Measurements from ENCODE around the gene RILPL2. TPM values are rescaled to one million over a fixed set of nuclear protein-coding genes. Genes with fewer than 3 reads are reported as not detected.

RILPL2 gene
- total RNA-seq: 3.9 and 4.1 TPM in 2 replicates

DNA sequence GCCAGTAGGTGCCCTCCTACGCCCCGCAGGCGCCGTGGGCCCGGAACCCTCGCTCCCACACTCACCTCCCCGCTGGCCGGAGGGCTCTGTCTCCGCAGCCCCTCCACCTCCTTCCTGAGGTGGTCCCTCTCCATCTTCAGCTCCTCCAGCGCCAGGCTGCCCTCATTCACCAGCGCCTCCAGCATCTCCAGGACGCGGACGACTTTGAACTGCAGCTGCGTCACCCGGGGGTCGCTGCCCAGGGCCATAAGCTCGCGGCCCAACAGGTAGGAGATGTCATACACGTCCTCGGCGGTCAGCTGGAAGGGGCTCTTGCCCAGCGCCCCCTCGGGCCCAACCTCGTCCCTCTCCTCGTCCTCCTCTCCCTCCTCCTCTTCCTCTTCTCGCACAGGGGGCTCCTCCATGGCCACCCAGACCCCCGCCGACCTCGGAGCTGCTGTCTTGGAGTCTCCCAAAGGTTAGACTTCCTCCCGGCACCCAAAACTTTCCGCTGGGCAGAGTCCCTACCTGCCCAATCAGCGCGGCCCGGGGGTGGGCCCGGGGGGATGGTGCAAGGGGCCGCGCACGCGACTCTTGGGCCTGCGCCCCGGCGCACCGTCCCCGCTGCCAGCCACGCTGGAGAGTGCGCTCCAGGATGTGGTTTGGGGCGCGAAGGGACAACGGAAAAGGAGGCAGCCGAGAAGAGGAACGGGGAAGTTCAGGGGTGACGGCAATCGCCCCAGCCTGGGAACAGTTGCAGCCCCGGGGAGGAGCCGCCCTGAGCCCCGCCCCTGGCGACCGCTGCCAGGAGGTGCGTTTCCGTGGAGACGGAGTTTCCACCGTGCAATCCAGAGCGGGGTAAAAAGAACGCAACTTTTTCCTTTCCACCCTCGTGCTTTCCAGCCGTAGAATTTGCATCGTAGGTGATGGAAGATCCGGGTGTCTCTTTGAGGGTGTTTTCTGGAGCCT lies at the start of gene RILPL2:
Gene RILPL2 (minus strand): TSS at position 668 of the 948 bp plus-strand sequence. CDS start 264 bp downstream, at position 404.

GRCh38 chr12:123457980-123458779 lies 21.7 kb upstream of the RILPL2 start, which contains the start of gene SNRNP35:
Gene SNRNP35 (plus strand): TSS chr12:123458139. CDS start chr12:123465541, 7,402 bp downstream.

Other genes starting within 250 kb of the RILPL2 start
- 15.9 and 21.9 TPM in 2 replicates for gene MPHOSPH9, start 203.5 kb downstream of the RILPL2 start, total RNA-seq
- 14.4 and 19.1 TPM in 2 replicates for gene MTRFR, start 203.2 kb downstream of the RILPL2 start, total RNA-seq
- gene CDK2AP1, start 164.8 kb downstream of the RILPL2 start, total RNA-seq: 56.4 and 100 TPM in 2 replicates
- 36.6 and 49.3 TPM in 2 replicates for gene SBNO1, start 71.8 kb downstream of the RILPL2 start, total RNA-seq
- 45.8 and 56.0 TPM in 2 replicates for gene KMT5A, start 52.6 kb downstream of the RILPL2 start, total RNA-seq
- gene SNRNP35, start 21.5 kb upstream of the RILPL2 start, total RNA-seq: 9.3 and 14.4 TPM in 2 replicates
- 7.9 and 17.4 TPM in 2 replicates for gene RILPL1, start 97.0 kb upstream of the RILPL2 start, total RNA-seq
- 365 and 836 TPM in 2 replicates for gene TMED2, start 147.9 kb upstream of the RILPL2 start, total RNA-seq
- 22.6 and 22.9 TPM in 2 replicates for gene DDX55, start 165.4 kb upstream of the RILPL2 start, total RNA-seq
- 36.9 and 51.8 TPM in 2 replicates for gene EIF2B1, start 197.0 kb upstream of the RILPL2 start, total RNA-seq
- gene GTF2H3, start 197.1 kb upstream of the RILPL2 start, total RNA-seq: 56.4 and 59.1 TPM in 2 replicates
- gene TCTN2, start 234.4 kb upstream of the RILPL2 start, total RNA-seq: 2.7 and 5.0 TPM in 2 replicates

Data from nasal cavity respiratory epithelium epithelial cell of viscerocranial mucosa (primary cell).